AG04450 (cell line): ENCODE data around the gene CNTNAP5. TPM values are rescaled to one million over a fixed set of nuclear protein-coding genes. Genes with fewer than 3 reads are reported as not detected.
A peak's percentile ranks its signal among the peaks of the same experiment; 100 is the strongest.

Experiments used
- CTCF ChIA-PET: fragments of 300-600, 350-600 bp; formaldehyde crosslinking; extraction: SDS; loops from one replicate; lab custom pipeline; 2022; ENCODE audit warnings: antibody characterized with exemption, inconsistent platforms; lab: Charles Lee
- POLR2A ChIA-PET: fragments of 350-600 bp; formaldehyde crosslinking; extraction: SDS; loops from one replicate; lab custom pipeline; 2021; ENCODE audit warnings: antibody characterized with exemption, inconsistent platforms; lab: Yijun Ruan, JAX
- DNase-seq: peaks from one replicate; pipeline ENCODE4 v3.0.0-alpha.2; 2011; ENCODE audit warnings: low read depth, low spot score
- H3K27ac ChIP-seq: one replicate; pipeline ENCODE4 v1.5.1; 2012; ENCODE audit warnings: low read depth, low read length, control low read depth
- H3K27me3 ChIP-seq: one replicate; pipeline ENCODE4 v1.6.0; 2012; ENCODE audit warnings: low read length; ENCODE audit not compliant: control insufficient read depth, insufficient read depth
- H3K4me3 ChIP-seq: 2 replicates; pipeline ENCODE4 v1.5.1; 2011; ENCODE audit warnings: mild to moderate bottlenecking, low read depth, low read length, control low read depth
- H3K9me3 ChIP-seq: 2 replicates; pipeline ENCODE4 v1.5.1; 2012; ENCODE audit warnings: low read length; ENCODE audit not compliant: control insufficient read depth, insufficient read depth
- polyA minus RNA-seq: library from RNA; depleted of rRNA, polyadenylated mRNA; stranded (reverse); fragments of >200 nt; gene quantifications from 2 replicates; pipeline ENCODE4 v1.2.3, GENCODE V29; 2011; rRNA and poly(A)+ RNA removed
- polyA plus RNA-seq: library from polyadenylated mRNA; depleted of rRNA; stranded (reverse); fragments of >200 nt; gene quantifications from 2 replicates; pipeline ENCODE4 v1.2.3, GENCODE V29; 2011; rRNA removed
- TF ChIP-seq, protein P1 (sequence below): IDR thresholded peaks from 2 replicates; pipeline ENCODE4 v1.5.1; 2011; ENCODE audit warnings: low read depth, low read length, control low read depth, inconsistent platforms

The CNTNAP5 gene
- polyA plus RNA-seq = not detected in 2 replicates
- not detected in 2 replicates for polyA minus RNA-seq

DNA sequence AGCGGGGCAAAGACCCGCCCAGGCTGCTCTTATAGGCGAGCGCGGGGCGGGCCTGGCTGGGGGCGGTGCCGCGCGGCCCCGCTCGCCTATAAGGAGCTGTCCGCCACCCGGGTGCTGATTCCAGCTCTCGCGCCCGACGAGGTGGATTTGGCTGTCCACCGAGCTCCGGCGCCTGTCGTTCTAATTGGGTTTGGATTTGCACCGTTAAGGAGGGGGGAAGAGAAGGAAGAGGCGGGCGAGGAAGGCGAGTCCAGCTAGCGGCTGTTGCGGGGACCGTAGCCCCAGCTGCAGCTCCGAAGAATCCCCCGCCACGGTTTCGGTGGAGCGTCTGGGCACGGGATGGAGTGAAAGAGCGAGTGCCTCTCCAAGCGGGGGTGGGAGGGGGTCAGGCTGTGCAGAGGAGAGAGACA, at the start of gene CNTNAP5:
Gene CNTNAP5 (plus strand): TSS at position 117 of the 410 bp plus-strand sequence. CDS start 364 bp downstream, outside the sequence.
- no peaks in the 10 kb centered on the region for H3K27me3 ChIP-seq
- peaks cover 12% of the 10 kb centered on the region for H3K9me3 ChIP-seq
- CTCF ChIA-PET = interaction anchor here (0.6 kb wide), 2 partner anchors 23 to 1447 kb away, joined by 3 to 4 read pairs; no protein-coding TSS in a partner anchor
- no peak within 1 kb of the TSS for H3K4me3 ChIP-seq
- no peak within 1 kb of the TSS for H3K27ac ChIP-seq
- POLR2A ChIA-PET = no interaction called here
- TF ChIP-seq, protein P1, sequence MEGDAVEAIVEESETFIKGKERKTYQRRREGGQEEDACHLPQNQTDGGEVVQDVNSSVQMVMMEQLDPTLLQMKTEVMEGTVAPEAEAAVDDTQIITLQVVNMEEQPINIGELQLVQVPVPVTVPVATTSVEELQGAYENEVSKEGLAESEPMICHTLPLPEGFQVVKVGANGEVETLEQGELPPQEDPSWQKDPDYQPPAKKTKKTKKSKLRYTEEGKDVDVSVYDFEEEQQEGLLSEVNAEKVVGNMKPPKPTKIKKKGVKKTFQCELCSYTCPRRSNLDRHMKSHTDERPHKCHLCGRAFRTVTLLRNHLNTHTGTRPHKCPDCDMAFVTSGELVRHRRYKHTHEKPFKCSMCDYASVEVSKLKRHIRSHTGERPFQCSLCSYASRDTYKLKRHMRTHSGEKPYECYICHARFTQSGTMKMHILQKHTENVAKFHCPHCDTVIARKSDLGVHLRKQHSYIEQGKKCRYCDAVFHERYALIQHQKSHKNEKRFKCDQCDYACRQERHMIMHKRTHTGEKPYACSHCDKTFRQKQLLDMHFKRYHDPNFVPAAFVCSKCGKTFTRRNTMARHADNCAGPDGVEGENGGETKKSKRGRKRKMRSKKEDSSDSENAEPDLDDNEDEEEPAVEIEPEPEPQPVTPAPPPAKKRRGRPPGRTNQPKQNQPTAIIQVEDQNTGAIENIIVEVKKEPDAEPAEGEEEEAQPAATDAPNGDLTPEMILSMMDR = no peak
- no peak for DNase-seq

DNA sequence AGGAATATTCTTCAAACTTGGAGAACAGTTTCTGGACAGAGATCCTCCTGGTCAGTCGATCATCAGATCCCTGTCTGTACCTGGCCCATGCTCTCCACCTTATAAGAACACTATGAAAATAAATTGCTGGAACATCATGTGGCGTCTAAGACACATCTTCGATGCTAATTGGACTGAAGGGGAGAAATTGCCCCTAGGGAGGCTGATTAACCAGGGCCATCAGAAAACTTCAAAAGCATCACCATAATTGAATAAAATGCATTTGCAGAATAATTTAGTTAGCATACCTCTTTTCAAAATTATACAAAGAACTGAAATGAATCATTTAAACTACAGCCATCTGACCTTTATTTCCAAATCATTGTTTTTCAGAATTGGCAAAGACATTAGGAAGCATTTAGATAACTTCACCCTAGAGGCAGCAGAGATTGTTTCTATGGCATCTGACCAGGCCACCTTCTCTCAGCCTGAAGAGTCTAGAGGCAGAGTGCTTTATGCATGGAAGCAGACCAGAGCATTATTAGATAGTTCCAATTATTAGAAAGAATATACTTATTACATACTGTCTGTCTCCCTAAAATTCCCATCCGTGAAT, 48.9 kb upstream of the CNTNAP5 start:
- Histone ChIP-seq H3K27ac (no peak overlapping the region), H3K9me3 (peaks cover 7% of the 10 kb centered on the region; the same call in 1 of the 2 replicates), H3K27me3 (no peaks in the 10 kb centered on the region), H3K4me3 (no peak overlapping the region)
- TF ChIP-seq, protein P1 = no peak
- CTCF ChIA-PET = no interaction called here
- no peak for DNase-seq
- POLR2A ChIA-PET = no interaction called here

GRCh38 chr2:123993728-123994323, 31.3 kb upstream of the CNTNAP5 start:
- DNase-seq = no peak

GRCh38 chr2:123999681-124000080, 25.4 kb upstream of the CNTNAP5 start:
- Histone ChIP-seq H3K27ac (no peak overlapping the region), H3K9me3 (peaks cover 3% of the 10 kb centered on the region; the same call in 1 of the 2 replicates), H3K4me3 (no peak overlapping the region), H3K27me3 (no peaks in the 10 kb centered on the region)
- ChIA-PET CTCF (interaction anchor here (0.6 kb wide), 1 partner anchor 8 kb away, joined by 3 read pairs; no protein-coding TSS in a partner anchor), POLR2A (no interaction called here)
- TF ChIP-seq, protein P1 = no peak
- no peak for DNase-seq

More at GRCh38 chr2:123993728-123994323, 31.3 kb upstream of the CNTNAP5 start:
- CTCF ChIA-PET = no interaction called here
- Histone ChIP-seq H3K27ac (no peak overlapping the region), H3K9me3 (no peaks in the 10 kb centered on the region), H3K4me3 (no peak overlapping the region), H3K27me3 (no peaks in the 10 kb centered on the region)
- POLR2A ChIA-PET = no interaction called here
- TF ChIP-seq, protein P1 = 0 out of 2 replicates have a peak, but pooled peaks have one; percentile 5
